ENCODE measurements around the gene PARD3.

GRCh38 chr10:34526758-34527730 is 288.1 kb downstream of the PARD3 start:
- TF ChIP-seq POLR2AphosphoS5 (IDR thresholded peaks at IDR 0.05) = no peak
- TF ChIP-seq POLR2A (IDR thresholded peaks at IDR 0.05) = no peak
- no peak for TF ChIP-seq EP300 (IDR thresholded peaks at IDR 0.05)
- TF ChIP-seq CTCF (IDR thresholded peaks at IDR 0.05) = no peak
